GM13976 (cell line): ENCODE measurements around the gene BCL11B.

Experiments
- DNase-seq: peaks from one replicate; pipeline ENCODE4 v3.0.0; 2012; ENCODE audit warnings: low spot score
- in situ Hi-C: fragments of 300-500 bp; cut with MboI; formaldehyde crosslinking; loops from one replicate; pipeline ENCODE4 v1.12.0; 2022; ENCODE audit warnings: low sequenced_read_pairs, mixed read lengths, inconsistent platforms; ENCODE audit not compliant: unreplicated experiment
- TF ChIP-seq, protein P1 (sequence below): IDR thresholded peaks from 2 replicates; pipeline ENCODE4 v1.5.1; 2012; ENCODE audit warnings: borderline replicate concordance, mild to moderate bottlenecking; ENCODE audit not compliant: insufficient read depth; ENCODE audit errors: extremely low read depth, missing control alignments, control extremely low read depth

The BCL11B gene

DNA sequence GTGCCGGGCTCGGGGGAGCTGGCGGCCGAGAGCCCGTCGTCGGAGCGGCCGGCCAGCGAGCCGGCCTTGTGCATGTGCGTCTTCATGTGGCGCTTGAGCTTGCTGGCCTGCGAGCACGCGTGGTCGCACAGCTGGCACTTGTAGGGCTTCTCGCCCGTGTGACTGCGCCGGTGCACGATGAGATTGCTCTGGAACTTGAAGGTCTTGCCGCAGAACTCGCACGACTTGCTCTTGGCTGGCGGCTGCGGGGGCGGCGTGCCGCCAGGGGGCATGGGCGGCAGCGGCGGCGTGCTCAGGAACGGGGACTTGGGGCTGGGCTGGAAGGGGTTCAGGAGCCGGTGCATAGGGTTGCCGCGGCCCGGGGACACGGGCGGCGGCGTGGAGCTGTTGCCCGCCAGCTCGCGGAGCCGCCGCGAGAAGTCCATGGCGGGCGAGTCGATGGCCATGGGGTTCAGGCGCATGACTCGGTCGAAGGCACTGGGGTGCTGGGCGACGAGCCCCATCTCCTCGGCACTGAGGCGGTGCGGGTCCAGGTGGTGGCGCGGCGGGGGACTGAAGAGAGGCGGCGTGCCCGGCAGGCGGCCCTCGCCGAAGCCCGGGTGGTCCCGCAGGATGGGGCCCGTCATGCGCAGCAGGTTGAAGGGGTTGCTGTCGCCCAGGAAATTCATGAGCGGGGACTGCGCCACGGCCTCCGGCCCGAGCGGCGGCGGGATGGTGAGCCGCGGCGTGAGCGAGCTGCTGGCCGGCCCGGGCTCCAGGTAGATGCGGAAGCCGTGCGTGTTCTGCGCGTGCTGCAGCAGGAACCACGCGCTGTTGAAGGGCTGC is 96.5 kb downstream of the BCL11B start:
- TF ChIP-seq, protein P1, sequence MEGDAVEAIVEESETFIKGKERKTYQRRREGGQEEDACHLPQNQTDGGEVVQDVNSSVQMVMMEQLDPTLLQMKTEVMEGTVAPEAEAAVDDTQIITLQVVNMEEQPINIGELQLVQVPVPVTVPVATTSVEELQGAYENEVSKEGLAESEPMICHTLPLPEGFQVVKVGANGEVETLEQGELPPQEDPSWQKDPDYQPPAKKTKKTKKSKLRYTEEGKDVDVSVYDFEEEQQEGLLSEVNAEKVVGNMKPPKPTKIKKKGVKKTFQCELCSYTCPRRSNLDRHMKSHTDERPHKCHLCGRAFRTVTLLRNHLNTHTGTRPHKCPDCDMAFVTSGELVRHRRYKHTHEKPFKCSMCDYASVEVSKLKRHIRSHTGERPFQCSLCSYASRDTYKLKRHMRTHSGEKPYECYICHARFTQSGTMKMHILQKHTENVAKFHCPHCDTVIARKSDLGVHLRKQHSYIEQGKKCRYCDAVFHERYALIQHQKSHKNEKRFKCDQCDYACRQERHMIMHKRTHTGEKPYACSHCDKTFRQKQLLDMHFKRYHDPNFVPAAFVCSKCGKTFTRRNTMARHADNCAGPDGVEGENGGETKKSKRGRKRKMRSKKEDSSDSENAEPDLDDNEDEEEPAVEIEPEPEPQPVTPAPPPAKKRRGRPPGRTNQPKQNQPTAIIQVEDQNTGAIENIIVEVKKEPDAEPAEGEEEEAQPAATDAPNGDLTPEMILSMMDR: no peak
- in situ Hi-C loops: no loop called here
- no peak for DNase-seq

DNA sequence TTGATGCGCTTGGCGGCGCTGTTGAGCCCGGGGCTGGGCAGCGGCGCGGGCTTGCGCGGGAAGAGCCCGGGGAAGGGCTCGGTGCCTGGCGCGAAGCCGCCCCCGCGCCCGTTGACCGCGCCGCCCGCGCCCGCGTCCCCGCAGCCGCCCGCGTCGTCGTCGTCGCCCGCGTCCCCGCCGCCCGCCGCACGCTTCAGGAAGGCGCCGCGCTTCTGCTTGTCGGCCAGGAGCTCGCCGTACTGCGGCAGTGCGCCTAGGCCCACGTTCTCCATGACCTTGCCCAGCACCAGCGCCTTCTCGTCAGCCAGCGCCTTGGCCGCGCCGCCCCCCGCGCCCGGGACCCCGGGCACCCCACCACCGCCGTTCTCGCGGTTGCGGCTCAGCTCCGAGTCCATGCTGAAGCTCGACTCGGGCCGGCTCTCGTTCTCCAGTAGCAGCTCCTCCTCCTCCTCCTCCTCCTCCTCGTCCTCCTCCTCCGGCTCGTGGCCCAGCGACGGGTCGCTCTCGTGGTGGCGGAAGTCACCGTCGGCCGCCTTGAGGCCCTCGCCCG is 97.2 kb downstream of the BCL11B start:
- TF ChIP-seq, protein P1: no peak
- DNase-seq: no peak
- in situ Hi-C loops: no loop called here

DNA sequence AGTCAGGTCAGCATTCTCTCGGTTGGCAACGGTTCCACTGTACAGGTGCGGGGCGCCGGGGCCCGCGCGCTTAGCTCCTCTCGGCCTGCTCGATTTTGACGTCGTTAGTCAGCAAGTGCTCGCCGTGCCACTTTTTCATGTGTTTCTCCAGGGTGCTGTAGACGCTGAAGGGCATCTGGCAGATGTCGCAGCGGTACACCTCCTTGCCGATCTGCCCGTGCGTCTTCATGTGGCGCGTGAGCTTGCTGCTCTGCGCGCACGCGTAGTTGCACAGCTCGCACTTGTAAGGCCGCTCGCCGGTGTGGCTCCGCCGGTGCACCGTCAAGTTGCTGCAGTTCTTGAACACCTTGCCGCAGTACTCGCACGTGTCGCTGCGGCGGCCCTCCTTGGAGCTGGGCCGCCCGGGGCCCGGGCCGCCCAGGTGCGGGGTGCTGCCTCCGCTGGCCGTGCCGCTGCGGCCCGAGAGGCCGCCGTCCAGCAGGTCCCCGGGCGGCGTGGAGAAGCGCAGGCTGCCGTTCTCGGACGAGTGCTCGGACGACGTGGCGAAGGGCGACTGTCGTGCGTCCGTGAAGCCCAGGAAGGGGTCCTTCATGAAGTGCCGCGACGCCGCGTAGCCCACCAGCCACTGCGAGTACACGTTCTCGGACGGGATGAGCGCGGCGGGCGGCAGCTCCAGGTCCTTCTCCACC is 97.8 kb downstream of the BCL11B start:
- DNase-seq: no peak
- in situ Hi-C loops: no loop called here
- TF ChIP-seq, protein P1: no peak

DNA sequence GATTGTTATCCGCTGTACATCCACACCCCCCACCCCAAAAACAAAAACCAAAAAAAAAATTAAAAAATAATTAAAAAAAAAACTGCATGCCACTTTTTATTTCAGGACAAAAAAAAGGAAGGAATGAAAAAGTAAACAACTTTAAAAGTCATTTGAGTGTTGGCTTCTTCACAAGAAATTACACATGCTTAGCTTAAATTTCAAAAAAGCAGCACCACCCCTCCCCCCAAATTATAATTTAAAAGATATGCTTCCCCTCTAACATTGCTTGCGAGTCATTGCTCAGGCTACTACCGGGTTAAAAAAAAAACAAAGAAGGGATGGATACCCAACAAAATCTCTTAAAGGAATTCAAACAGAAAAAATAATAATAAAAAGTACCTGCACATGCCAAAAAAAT is 98.5 kb downstream of the BCL11B start:
- in situ Hi-C loops: no loop called here
- DNase-seq: no peak
- TF ChIP-seq, protein P1: no peak

DNA sequence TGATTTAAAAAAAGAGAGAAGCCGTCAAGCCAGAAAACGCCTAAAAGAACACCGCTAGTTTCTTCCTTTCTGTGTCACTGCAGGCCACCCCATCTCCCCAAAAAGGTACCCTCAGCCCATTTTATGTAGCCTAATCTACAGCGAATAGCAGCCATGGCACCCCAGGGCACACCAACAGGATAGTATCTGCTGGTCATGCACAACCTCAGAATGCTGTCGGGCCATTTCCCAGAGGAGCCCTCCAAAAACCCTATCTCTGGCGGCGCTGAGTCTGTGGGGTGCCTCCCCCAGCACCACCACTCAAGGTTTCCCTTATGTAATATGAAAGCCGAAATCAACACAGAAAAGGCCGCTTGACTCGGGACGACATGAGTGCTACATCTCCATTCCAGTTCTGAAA is 98.9 kb downstream of the BCL11B start:
- TF ChIP-seq, protein P1: no peak
- no peak for DNase-seq
- in situ Hi-C loops: no loop called here

DNA sequence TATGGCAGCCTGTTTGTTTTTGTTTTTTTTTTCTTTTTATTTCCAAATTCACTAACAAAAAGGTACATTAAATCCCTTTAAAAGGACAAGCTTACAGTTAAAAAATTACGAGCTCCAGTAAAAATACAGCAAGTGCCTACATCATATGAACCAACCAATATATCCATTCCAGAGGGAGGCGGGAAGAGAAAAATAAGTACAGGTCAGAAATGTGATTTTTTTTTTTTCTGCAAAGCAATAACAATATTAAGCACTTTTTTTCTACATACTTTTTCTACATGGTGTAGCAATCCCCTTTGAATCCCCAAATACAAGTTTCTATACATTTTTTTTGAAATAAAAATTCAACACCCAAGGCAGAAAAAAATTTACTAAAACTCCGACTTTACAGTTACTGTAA is 100.6 kb downstream of the BCL11B start:
- in situ Hi-C loops: no loop called here
- DNase-seq: no peak
- TF ChIP-seq, protein P1: no peak
